Skeletal muscle satellite cell (primary cell): ENCODE data around the gene PLXNC1.

Source experiments
- H3K27me3 ChIP-seq: 2 replicates; pipeline ENCODE4 v1.7.0; 2013; ENCODE audit warnings: low read length; ENCODE audit not compliant: control insufficient read depth, insufficient read depth
- H3K36me3 ChIP-seq: 2 replicates; pipeline ENCODE4 v1.7.0; 2013; ENCODE audit warnings: mild to moderate bottlenecking, control low read depth, low read length; ENCODE audit not compliant: insufficient read depth
- H3K4me1 ChIP-seq: 2 replicates; pipeline ENCODE4 v1.7.0; 2013; ENCODE audit warnings: low read length; ENCODE audit not compliant: control insufficient read depth, insufficient read depth
- H3K4me2 ChIP-seq: 2 replicates; pipeline ENCODE4 v1.7.0; 2013; ENCODE audit warnings: mild to moderate bottlenecking, low read length
- H3K4me3 ChIP-seq: 2 replicates; pipeline ENCODE4 v1.7.0; 2013; ENCODE audit warnings: low read length
- H3K9ac ChIP-seq: 2 replicates; pipeline ENCODE4 v1.7.0; 2013; ENCODE audit warnings: mild to moderate bottlenecking, low read depth, low read length, moderate library complexity
- H3K9me3 ChIP-seq: replicated peaks from 2 replicates; pipeline ENCODE4 v1.7.0; 2013; ENCODE audit warnings: mild to moderate bottlenecking, control low read depth, low read length

The PLXNC1 gene

GRCh38 chr12:94255006-94255405, 106.6 kb downstream of the PLXNC1 start:
- H3K9me3 ChIP-seq: no peaks in the 10 kb centered on the region
- no peaks in the 10 kb centered on the region for H3K36me3 ChIP-seq
- no peak overlapping the region for H3K9ac ChIP-seq

GRCh38 chr12:94255428-94255827, 107.1 kb downstream of the PLXNC1 start:
- Histone ChIP-seq H3K36me3 (no peaks in the 10 kb centered on the region), H3K4me3 (no peak overlapping the region), H3K4me2 (no peak overlapping the region), H3K27me3 (peaks cover 7% of the 10 kb centered on the region), H3K4me1 (no peaks in the 10 kb centered on the region), H3K9ac (no peak overlapping the region), H3K9me3 (no peaks in the 10 kb centered on the region)

More at GRCh38 chr12:94255006-94255405, 106.6 kb downstream of the PLXNC1 start:
- Histone ChIP-seq H3K27me3 (peaks cover 7% of the 10 kb centered on the region), H3K4me2 (no peak overlapping the region), H3K4me1 (no peaks in the 10 kb centered on the region), H3K4me3 (no peak overlapping the region)

GRCh38 chr12:94258593-94258992, 110.2 kb downstream of the PLXNC1 start:
- H3K4me1 ChIP-seq: peaks cover 16% of the 10 kb centered on the region
- H3K9ac ChIP-seq: no peak overlapping the region
- no peak overlapping the region for H3K4me2 ChIP-seq
- no peaks in the 10 kb centered on the region for H3K9me3 ChIP-seq
- no peaks in the 10 kb centered on the region for H3K36me3 ChIP-seq
- no peaks in the 10 kb centered on the region for H3K27me3 ChIP-seq
- no peak overlapping the region for H3K4me3 ChIP-seq

GRCh38 chr12:94260017-94260416, 111.6 kb downstream of the PLXNC1 start:
- no peaks in the 10 kb centered on the region for H3K9me3 ChIP-seq
- H3K4me3 ChIP-seq: no peak overlapping the region
- no peak overlapping the region for H3K9ac ChIP-seq
- peaks cover 16% of the 10 kb centered on the region for H3K4me1 ChIP-seq
- H3K36me3 ChIP-seq: no peaks in the 10 kb centered on the region
- no peak overlapping the region for H3K4me2 ChIP-seq
- H3K27me3 ChIP-seq: no peaks in the 10 kb centered on the region

GRCh38 chr12:94260717-94261116, 112.3 kb downstream of the PLXNC1 start:
- Histone ChIP-seq H3K4me1 (peaks cover 16% of the 10 kb centered on the region), H3K9me3 (no peaks in the 10 kb centered on the region), H3K4me3 (no peak overlapping the region), H3K36me3 (no peaks in the 10 kb centered on the region), H3K27me3 (no peaks in the 10 kb centered on the region), H3K4me2 (no peak overlapping the region), H3K9ac (no peak overlapping the region)

- Histone ChIP-seq H3K4me3 (no peak overlapping the region), H3K36me3 (no peaks in the 10 kb centered on the region), H3K9ac (no peak overlapping the region), H3K4me2 (no peak overlapping the region), H3K27me3 (no peaks in the 10 kb centered on the region), H3K9me3 (no peaks in the 10 kb centered on the region), H3K4me1 (peaks cover 16% of the 10 kb centered on the region)
These were observed 112.7 kb downstream of the PLXNC1 start for GRCh38 chr12:94261119-94261518.

GRCh38 chr12:94261786-94262185, 113.4 kb downstream of the PLXNC1 start:
- Histone ChIP-seq H3K9me3 (no peaks in the 10 kb centered on the region), H3K36me3 (no peaks in the 10 kb centered on the region), H3K4me1 (peaks cover 16% of the 10 kb centered on the region), H3K4me3 (peak overlapping the region; percentile 84), H3K9ac (peak overlapping the region; percentile 83), H3K27me3 (no peaks in the 10 kb centered on the region), H3K4me2 (peak overlapping the region; percentile 84)

GRCh38 chr12:94262228-94263010, 114.0 kb downstream of the PLXNC1 start:
- no peaks in the 10 kb centered on the region for H3K36me3 ChIP-seq
- H3K4me1 ChIP-seq: peaks cover 16% of the 10 kb centered on the region
- H3K27me3 ChIP-seq: no peaks in the 10 kb centered on the region
- peak overlapping the region; percentile 83 for H3K9ac ChIP-seq
- H3K4me2 ChIP-seq: peak overlapping the region; percentile 84
- H3K4me3 ChIP-seq: peak overlapping the region; percentile 84
- no peaks in the 10 kb centered on the region for H3K9me3 ChIP-seq

GRCh38 chr12:94263011-94263811, 114.8 kb downstream of the PLXNC1 start:
- peak overlapping the region; percentile 84 for H3K4me3 ChIP-seq
- H3K9ac ChIP-seq: peak overlapping the region; percentile 83
- H3K9me3 ChIP-seq: no peaks in the 10 kb centered on the region
- no peaks in the 10 kb centered on the region for H3K36me3 ChIP-seq
- peak overlapping the region; percentile 84 for H3K4me2 ChIP-seq
- peaks cover 16% of the 10 kb centered on the region for H3K4me1 ChIP-seq
- H3K27me3 ChIP-seq: no peaks in the 10 kb centered on the region

- no peaks in the 10 kb centered on the region for H3K36me3 ChIP-seq
- peaks cover 16% of the 10 kb centered on the region for H3K4me1 ChIP-seq
- H3K4me3 ChIP-seq: no peak overlapping the region
- H3K4me2 ChIP-seq: no peak overlapping the region
- H3K27me3 ChIP-seq: no peaks in the 10 kb centered on the region
- H3K9ac ChIP-seq: no peak overlapping the region
- H3K9me3 ChIP-seq: no peaks in the 10 kb centered on the region
These were observed 115.7 kb downstream of the PLXNC1 start for GRCh38 chr12:94263905-94264561.

- H3K9me3 ChIP-seq: no peaks in the 10 kb centered on the region
- no peak overlapping the region for H3K4me3 ChIP-seq
- H3K4me1 ChIP-seq: peaks cover 16% of the 10 kb centered on the region
- H3K9ac ChIP-seq: no peak overlapping the region
- H3K27me3 ChIP-seq: no peaks in the 10 kb centered on the region
- H3K4me2 ChIP-seq: no peak overlapping the region
- H3K36me3 ChIP-seq: no peaks in the 10 kb centered on the region
These were observed 116.5 kb downstream of the PLXNC1 start for GRCh38 chr12:94264736-94265485.
